Stimulated activated CD4-positive, alpha-beta T cell treated with anti-CD3 and anti-CD28 coated beads, TNF-alpha, amount 100 ng/mL, for 24 hours (primary cell): ENCODE results near the gene MAP3K1.

ENCODE experiments used
- DNase-seq, 3 experiments: peaks; one replicate each; pipeline ENCODE4 v3.0.0-alpha.2; 2020; ENCODE audit warnings: low read depth in 3 of 3

The MAP3K1 gene

DNA sequence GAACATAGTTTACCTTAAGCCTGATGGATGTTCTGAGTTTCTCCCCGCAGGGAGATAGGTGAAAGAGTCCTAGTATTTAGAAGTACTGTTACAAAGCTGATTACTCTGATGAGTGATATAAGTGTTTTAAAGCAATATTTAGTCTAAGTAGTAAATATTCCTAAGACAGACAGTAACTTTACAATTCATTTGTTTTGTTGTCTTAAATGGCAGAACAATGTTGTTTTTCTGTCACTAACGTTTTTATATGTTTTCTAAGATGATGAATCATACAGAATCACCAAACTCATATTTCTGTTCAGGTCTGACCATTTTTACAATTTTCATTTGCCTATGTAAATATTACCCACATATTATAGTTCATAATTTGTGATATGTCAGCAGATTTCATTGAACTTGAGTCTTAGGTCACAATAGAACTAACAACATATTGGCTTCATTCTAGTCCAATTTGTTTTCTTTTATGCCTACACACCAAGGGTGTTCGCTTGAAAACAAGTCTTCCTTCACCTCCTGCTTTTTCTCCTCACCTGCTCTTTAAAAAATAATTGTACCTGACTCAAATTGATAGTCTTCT, 30.6 kb downstream of the MAP3K1 start:
- no peak for DNase-seq

DNA sequence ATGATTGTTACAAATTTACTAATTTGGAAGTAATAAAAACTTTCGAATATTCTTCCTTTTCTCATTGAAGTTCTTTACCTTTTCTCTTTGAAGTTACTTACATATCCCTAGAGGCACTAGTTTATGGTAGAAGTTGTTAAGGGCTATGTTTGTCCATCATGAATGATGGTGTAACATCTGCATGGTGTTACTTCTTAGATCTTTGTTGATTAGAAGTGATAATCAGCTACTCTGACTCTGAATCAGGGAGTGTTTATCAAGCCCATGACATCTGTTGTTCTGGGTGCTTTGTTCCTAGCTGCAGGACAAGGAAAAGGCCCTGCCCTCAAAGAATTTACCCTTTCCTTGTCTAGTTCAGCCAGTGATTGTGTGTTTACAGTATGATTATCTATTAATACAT, 32.9 kb downstream of the MAP3K1 start:
- no peak for DNase-seq

DNA sequence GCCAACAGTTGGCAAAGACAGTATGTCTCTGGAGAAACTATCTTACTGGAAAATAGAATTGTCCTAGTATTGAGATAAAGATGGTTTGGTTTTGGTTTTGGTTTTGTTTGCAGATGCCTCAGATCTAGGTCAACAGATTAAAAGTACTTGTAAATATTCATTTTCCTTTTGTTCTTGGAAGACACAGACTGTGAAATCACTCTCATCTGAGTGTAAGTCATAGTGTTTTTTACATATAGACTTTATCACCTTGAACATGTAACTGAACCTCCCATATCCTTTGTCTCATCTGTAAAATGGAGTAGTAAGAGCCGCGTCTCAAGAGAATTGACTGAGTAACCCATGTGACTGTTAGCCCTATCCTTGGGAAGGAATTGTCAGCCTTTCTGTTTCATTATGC, 34.3 kb downstream of the MAP3K1 start:
- no peak for DNase-seq

DNA sequence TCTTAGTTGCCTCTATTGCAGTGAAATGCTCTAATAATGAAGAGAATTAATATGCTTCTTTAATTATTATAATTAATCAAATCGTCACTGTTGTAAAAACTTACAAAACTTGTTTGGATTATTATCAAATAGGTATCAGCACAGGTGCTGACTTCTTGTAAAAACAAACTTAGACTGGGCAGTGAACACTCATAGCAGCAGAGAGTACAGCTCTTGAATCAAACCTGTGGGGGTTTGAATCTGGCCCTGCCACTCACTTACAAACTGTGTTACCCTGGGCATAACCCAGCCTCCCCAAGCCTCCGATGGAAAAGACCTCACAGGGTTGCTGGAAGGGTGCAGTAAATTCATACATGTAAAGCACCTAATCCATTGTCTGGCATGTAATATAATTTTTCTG, 35.1 kb downstream of the MAP3K1 start:
- DNase-seq = no peak

DNA sequence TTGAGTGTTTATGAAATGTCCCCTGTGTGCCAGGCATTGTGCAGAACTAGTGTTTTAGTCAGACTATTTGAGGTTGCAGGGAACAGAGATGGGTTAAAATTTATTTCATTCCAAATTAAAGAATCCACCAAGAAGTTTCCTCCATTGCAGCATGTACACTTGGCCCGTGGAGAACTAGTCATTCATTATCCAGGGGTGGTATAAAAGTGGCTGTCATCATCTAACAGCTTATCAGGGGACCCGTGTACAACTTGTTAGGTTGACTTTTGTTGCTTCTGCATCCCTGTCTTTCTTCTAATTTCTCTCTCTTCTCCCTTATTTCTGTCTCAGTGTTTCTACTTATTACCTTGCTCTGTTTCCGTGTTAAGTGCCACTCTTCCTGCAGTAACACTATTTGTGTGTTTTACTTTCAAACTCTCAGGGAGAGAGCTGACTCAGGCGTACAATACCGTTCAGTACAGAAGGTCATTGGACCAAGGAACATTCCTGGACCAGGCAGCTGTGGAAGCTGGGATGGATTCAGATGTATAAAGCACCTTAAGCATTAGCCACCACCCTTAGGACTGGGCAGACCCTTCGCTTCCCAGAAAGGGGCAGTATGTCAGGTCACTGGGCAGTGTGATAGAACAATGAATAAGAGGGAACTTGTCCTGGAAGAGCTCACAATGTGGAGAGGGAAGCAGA, 36.1 kb downstream of the MAP3K1 start:
- no peak for DNase-seq

DNA sequence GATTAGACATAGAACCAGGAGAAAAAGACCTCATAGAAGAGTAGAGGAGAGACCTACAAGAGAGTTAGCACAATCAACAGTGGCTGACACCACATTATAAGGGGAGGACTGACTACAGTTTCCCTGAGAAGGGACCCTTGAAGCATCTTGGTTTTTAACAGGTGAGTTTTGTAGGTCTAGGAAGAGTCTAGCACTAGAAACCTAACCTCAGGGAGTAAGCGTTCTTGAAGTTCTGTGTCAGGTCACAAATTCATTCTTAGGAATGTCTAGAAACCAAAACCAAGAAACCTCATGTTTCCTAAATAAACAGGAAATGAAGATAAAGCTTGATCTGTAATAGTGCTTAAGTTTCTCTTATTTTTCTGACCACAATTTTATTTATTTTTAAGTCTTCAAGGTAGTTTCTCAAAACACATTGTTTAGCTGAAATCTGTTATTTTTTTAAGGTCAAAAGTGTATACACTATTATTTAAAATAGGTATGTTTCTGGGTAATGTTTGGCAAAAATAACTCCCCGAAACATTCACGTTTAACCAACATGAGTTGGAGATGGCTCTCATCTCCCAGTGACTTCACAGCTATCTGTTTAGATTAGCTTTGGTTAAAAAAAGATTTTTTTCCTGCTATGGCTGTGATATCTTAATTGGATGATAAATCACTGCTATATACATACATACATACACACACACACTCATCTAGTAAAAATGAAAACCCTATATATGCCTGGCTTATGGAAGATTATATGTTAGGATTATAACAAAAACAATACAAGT, 37.1 kb downstream of the MAP3K1 start:
- no peak for DNase-seq

DNA sequence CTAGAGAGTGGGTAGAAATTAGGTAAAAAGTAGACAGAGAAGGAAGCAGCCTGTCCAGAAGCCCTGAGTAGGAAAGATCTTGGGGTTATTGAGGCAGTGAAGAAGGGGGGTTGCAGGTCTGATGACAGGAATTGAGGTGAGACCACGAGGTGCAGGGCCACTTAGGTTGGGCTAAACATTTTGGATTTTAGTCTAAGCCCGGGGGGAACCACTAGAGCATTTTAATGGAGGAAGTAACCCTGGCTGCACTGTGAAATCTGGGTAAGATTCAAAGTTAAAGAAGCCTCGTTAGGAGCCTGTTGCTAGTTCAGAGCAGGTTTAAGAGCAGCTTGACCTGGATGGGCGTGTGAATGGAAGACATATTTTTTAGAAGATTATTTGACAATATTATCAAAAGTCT, 38.3 kb downstream of the MAP3K1 start:
- DNase-seq = no peak

DNA sequence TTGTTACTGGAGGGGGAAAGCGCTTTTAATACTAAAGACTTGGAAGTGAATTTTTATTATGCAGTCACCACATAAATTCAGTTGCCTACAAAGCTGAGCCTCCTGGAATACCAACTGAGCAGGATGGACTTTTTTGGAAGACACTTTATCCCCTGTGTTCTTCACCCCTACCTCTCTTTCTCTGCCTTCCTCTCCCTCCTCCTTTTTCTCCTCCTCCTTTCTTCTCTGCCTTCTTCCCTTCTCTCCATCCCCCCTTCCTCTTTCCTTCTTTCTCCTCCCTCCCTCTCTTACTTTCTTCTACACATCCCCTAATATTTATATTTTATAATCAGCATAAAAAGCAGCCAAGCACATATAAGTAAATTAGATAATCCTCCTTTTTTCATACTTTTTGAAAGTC, 39.6 kb downstream of the MAP3K1 start:
- DNase-seq = no peak

DNA sequence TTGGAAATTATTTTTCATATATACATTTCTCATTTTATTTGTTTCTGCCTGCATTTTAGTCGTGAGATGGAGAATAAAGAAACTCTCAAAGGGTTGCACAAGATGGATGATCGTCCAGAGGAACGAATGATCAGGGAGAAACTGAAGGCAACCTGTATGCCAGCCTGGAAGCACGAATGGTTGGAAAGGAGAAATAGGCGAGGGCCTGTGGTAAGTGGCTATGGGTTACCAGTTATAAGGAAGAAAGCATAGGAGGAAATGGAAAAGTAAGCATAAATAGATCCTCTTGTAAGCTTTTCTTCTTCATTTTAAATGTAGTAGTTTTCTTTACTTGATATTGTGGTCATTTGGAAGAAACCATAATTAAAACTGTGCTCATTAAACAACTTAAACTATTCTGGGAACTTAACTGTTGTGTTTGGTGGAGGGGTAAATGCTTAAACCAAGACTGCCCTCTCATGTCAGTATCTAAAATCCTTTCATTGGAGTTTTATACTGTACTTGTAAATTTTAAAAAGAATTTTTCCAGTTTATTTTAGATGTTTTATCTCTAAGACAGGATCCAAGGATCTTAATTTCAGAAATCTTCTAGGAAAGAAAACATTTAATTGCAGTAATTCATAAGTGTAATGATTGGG, 41.3 kb downstream of the MAP3K1 start:
- DNase-seq = no peak

DNA sequence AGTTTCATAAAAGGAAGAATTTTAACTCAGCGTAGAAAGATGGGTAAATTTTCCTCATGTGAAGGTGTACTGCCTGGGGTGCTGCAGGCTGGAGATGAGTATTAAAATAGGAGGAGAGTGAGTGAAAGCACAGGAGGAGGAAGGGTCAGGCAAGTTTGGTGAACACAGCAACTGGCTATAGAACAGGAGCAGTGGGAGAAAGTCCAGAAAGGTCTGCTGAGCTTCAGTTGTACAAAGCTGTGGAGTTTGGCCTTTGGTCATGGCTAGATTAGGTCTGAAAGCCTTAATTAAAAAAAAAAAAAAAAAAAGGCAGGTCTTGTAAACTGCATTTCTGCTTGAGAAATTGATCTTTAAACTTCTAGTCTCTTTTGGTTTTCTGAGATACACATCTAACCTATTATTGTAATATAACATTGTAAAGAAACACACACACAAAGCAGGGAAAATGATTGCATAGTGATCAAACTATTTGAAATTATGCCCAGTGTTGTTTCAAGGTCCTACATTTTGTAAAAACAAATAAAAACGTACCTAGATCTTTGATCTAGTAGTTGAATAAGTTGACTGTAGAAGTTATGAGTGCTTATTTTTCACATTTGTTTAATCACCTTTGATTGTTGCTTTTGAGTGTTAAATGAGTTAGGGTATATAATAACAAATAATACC, 43.6 kb downstream of the MAP3K1 start:
- DNase-seq = no peak

DNA sequence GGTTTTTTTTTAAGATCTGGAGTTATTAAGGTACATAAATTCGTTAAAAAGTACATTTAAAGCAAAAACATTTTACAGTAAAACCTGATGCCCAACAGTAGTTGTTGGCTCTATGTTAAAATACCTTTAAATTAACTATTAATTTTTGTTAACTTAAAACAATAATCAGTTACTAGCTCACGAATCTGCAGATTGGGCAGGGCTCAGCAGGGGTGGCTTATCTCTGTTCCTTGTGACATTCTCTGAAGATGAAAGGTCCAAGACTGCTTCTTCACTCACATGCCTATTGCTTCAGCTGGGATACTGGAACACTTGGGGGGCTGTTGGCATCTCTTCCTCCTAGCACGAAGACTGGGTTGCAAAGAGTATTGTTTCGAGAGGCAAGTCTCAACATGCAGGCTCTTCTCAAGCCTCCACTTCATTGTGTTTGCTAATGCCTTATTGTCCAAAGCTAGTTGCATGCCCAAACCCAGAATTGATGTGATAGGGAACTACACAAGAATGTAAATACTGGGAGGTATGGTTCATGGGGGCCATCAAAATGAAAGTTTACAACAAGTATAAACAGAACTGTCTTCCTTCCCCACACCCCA, 46.6 kb downstream of the MAP3K1 start:
- no peak for DNase-seq

DNA sequence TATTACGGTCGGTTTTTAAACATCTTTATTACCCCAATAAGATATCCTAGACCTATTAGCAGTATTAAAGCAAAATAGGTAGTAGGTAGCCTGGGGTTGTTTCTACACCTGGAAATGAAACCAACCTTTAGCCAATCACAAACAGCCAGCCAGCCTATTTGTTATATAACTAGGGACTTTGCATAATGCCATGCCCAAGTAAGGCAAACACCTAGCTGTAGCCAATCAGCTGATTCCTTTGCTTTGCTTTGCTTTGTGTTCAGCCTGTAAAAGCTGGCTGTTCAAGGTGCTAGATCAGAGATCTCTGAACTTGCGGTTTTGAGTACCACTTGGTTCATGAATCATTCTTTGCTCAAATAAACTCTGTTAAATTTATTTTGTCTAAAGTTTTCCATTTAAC, 47.6 kb downstream of the MAP3K1 start:
- no peak for DNase-seq

DNA sequence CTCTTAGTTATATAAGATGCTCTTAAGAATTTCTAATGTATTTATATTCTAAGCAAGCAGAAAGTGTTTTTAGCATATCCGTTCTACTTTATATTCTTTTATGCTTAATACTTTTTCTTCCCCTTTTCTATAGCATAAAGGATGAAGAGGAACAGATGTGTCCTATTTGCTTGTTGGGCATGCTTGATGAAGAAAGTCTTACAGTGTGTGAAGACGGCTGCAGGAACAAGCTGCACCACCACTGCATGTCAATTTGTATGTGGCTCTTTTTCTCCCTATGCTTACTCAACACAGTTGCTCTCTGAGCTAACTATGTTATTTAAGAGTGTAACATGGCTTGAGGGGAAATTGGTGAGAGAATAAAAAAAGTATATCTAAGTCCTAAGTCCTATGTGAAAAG, 56.4 kb downstream of the MAP3K1 start:
- DNase-seq = no peak

DNA sequence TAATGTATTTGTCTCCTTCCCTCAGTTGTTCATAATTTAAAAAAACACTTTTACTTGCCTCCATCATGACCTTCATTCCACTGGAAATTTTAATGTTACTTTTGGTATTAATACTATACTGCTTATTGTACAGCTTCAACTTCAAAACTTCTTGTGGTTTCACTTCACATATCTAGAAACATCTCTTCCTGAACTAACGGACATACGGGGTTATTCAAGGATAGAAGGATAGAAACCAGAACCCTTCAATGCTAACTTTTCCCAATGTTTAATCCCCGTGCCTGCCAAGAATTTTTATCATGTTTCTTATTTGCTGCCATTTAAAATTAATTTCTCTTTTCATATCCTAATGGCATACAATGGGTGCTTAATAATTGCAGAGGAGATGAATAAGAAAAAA, 57.7 kb downstream of the MAP3K1 start:
- no peak for DNase-seq

DNA sequence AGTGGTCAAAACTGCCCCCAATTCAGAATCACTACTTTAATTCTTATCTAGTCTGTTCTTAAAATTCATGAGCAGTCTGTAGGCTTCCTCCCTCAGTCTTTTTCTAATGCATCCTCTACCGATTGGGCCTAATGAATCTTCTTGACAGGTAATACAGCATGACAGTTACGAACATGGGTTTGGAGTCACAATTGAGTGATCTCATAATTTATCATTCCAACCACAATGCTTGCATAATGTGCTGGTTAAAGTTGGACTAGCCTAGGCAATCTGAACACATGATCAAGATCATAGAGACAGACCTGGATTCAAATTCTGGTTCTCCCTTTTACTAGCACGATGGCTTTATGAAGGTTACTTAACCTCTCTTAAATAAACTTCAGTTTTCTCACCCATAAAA, 61.0 kb downstream of the MAP3K1 start:
- DNase-seq = no peak

DNA sequence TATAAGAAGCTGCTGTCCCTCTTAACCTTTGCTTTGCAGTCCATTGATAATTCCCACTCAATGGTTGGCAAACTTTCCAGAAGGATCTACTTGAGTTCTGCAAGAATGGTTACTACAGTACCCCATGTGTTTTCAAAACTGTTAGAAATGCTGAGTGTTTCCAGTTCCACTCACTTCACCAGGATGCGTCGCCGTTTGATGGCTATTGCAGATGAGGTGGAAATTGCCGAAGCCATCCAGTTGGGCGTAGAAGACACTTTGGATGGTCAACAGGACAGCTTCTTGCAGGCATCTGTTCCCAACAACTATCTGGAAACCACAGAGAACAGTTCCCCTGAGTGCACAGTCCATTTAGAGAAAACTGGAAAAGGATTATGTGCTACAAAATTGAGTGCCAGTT, 66.2 kb downstream of the MAP3K1 start:
- DNase-seq = no peak

DNA sequence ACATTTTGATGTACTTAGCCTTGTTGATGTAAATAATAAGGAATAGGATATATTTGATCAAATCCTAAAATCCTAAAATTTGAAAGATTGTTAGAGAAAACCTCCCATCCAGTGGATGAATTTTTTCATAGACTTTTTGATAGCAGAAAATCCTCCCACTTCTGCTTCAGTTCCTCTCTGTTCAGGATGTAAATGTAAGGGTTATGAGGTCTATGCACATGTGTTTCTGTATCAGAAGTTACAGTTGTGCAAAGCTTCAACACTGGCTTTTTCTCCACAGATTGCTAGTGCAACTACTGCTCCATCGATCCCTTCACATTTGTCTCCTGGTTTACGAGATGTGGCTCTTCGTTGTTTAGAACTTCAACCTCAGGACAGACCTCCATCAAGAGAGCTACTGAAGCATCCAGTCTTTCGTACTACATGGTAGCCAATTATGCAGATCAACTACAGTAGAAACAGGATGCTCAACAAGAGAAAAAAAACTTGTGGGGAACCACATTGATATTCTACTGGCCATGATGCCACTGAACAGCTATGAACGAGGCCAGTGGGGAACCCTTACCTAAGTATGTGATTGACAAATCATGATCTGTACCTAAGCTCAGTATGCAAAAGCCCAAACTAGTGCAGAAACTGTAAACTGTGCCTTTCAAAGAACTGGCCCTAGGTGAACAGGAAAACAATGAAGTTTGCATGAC, 78.1 kb downstream of the MAP3K1 start:
- DNase-seq = no peak

DNA sequence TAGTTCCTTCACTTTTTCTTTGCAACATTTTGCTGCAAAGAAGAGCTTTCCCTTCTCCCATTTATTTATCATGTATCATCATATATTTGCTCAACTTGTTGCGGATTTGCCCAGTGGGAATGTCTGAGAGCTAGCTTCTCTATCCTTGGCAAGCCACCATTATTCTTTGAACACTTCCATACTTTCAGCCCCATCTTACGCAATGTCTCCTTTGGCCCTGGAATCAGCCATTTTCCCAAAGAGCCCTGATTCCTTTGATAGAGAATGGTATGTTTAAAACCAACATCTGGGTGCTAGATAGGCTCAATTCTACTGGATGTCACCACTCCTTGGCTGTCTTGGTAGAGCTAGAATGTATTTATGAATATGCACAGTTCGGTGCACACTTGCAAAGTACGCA, 81.4 kb downstream of the MAP3K1 start:
- DNase-seq = no peak

DNA sequence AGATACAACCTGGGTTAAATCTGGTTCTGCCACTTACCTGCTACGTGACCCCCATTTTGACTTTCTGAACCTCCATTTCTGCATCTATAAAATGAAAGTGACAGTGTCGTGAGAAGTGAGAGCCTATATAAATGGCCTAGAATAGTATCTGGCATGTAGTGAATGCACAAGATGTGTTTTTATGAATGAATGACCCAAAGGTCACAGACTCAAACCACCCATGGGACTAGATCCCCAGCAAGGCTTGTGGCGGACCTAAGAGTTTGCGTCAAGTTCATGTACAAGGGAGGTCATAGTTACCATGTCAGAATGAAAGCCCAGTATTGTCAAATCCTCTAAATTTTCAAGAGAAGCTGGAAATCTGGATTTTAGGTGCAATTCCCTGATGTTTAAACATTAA, 82.9 kb downstream of the MAP3K1 start:
- no peak for DNase-seq

DNA sequence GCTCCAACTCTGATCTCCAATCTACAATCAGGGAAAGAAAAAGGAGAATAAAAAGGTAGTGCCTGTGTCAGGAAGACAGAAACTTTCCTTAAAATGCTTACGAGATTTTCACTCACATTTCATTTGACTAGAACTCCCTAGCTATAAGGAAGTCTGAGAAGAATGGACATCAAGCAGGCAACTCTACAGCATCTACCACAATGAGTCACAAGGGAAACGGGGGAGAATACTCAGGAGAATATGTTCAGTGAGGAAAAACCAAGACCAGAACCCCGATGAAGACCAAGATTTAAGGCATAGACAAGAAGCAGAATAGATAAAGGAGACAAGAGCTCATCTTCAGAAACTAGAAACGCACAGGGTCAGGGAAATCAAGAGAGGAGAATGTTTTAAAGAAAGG, 85.0 kb downstream of the MAP3K1 start:
- no peak for DNase-seq

DNA sequence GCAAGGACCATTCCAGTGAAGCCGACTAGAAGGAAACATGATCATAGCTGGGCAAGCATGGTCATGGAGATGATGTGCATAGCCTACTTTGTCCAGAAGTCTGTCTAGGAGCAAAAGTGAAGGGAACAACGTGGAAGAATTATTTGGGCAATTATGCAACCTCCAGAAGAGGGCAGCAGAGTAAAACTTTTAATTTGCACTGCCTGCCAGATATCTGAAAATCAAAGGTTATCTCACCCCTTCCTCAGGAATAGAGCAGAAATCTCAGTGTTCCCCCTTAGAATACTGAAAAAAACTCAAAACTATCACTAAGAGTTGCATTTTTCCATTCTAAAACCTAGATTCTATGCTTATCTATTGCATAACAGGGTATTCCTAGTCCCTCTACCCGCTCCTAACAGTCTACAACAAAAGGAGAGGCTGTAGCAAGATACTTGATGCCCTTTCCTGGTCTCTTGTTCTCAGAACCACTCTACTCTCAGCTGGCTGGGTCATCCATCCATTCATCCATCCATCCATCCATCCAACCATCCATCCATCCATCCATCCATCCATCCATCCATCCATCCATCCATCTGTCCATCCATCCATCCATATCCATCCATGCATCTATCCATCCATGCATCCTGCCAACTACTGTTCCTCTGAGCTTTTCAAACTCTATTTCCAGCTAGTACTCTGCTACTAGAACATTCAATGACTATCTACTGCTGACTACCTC, 85.7 kb downstream of the MAP3K1 start:
- no peak for DNase-seq
